ENCODE data around the gene SAT1. TPM values are rescaled to one million over a fixed set of nuclear protein-coding genes. Genes with fewer than 3 reads are reported as not detected.

SAT1 gene
- total RNA-seq, 2 experiments from 2014 or later = 205 to 218 TPM

- peak overlapping the region; percentile 97 for H3K27ac Mint-ChIP-seq
- peak; percentile 22 for DNase-seq
- ChIA-PET POLR2A (interaction anchor here (0.5 to 4.1 kb wide), 31 partner anchors 9 to 1810 kb away, joined by 3 to 44 read pairs (median 4); partner anchors contain the start of genes ACOT9, APOO, CXorf58 and EIF2S3), CTCF (interaction anchor here (0.7 to 5.6 kb wide), 17 partner anchors 11 to 270 kb away, joined by 3 to 80 read pairs (median 4); partner anchors contain the start of genes ACOT9, APOO, CXorf58 and EIF2S3)
- peak overlapping the region; percentile 90 for H3K4me3 Mint-ChIP-seq
- H3K4me1 Mint-ChIP-seq = peaks cover 37% of the 10 kb centered on the region
- H3K36me3 Mint-ChIP-seq (ENCODE audit: low read depth) = peaks cover 25% of the 10 kb centered on the region
- H3K27me3 Mint-ChIP-seq = no peaks in the 10 kb centered on the region
- H3K9me3 Mint-ChIP-seq = no peaks in the 10 kb centered on the region
Measured at GRCh38 chrX:23783589-23784469, 856 bp downstream of the SAT1 start.

DNA sequence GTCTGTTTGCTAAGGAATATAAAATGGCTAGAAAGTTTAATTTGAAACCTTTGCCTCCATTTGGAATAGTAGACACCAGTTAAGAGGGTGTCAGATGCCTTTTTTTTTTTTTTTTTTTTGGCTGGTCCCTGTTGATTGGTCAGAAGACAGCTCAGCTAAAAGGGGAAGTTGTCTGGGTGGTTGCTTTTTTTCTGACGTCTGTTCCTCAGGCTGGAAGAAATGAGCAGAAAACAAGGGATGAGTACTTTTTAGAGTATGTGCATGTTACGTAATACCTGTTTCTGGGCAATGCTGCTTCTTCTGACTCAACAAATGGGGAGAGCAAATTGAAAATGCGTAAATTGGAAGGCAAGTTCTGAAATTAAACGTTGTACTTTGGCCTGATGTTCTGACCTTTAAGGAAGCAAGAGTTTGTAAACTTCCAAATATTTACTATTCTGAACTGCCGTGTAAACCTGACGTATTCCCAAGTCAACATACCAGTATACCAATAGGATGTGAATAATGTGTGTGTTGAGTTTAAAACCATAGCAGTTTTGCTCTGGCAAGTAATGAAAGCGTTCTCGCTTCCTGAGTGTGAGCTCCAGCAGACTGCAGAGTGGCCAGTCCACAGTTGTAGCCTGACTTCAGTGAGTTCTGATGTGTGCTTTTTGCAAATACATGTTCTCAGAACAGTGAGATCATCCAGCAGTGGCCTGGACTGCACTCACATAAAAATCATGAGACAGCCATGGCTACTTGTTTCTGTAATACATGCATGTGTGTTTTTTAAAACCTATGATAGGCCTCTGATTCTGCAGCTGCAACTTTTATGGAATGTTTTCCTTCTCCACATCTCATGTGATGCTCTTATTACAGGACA is 1.7 kb downstream of the SAT1 start:
- CTCF ChIA-PET = interaction anchor here (0.7 to 5.6 kb wide), 6 partner anchors 33 to 269 kb away, joined by 3 to 80 read pairs (median 15); partner anchors contain the start of genes APOO, CXorf58 and EIF2S3
- H3K4me3 Mint-ChIP-seq = peak overlapping the region; percentile 90
- H3K36me3 Mint-ChIP-seq (ENCODE audit: low read depth) = peaks cover 25% of the 10 kb centered on the region
- H3K27ac Mint-ChIP-seq = peak overlapping the region; percentile 97
- no peaks in the 10 kb centered on the region for H3K27me3 Mint-ChIP-seq
- H3K9me3 Mint-ChIP-seq = no peaks in the 10 kb centered on the region
- DNase-seq = no peak
- peaks cover 37% of the 10 kb centered on the region for H3K4me1 Mint-ChIP-seq
- POLR2A ChIA-PET = interaction anchor here (0.6 to 4.1 kb wide), 14 partner anchors 10 to 270 kb away, joined by 4 to 44 read pairs (median 12); partner anchors contain the start of genes ACOT9, EIF2S3, KLHL15 and PRDX4

GRCh38 chrX:23785580-23785979 is 2.6 kb downstream of the SAT1 start:
- POLR2A ChIA-PET = no interaction called here
- CTCF ChIA-PET = no interaction called here

GRCh38 chrX:23786268-23786815 is 3.4 kb downstream of the SAT1 start:
- H3K36me3 Mint-ChIP-seq (ENCODE audit: low read depth) = peaks cover 25% of the 10 kb centered on the region
- H3K4me3 Mint-ChIP-seq = no peak overlapping the region
- no peak for DNase-seq
- CTCF ChIA-PET = interaction anchor here (0.7 kb wide), 1 partner anchor 98 kb away, joined by 3 read pairs; no protein-coding TSS in a partner anchor
- no peaks in the 10 kb centered on the region for H3K9me3 Mint-ChIP-seq
- no peaks in the 10 kb centered on the region for H3K27me3 Mint-ChIP-seq
- peaks cover 34% of the 10 kb centered on the region for H3K4me1 Mint-ChIP-seq
- no peak overlapping the region for H3K27ac Mint-ChIP-seq
- POLR2A ChIA-PET = interaction anchor here (0.7 to 1.1 kb wide), 2 partner anchors 16 to 17 kb away, joined by 3 to 6 read pairs; no protein-coding TSS in a partner anchor

More at GRCh38 chrX:23785580-23785979, 2.6 kb downstream of the SAT1 start:
- DNase-seq = no peak
- Mint-ChIP-seq H3K36me3 (ENCODE audit: low read depth) (peaks cover 25% of the 10 kb centered on the region), H3K27ac (no peak overlapping the region), H3K4me3 (peak overlapping the region; percentile 90), H3K4me1 (peaks cover 37% of the 10 kb centered on the region), H3K27me3 (no peaks in the 10 kb centered on the region), H3K9me3 (no peaks in the 10 kb centered on the region)

GRCh38 chrX:23787745-23788118 is 4.8 kb downstream of the SAT1 start:
- Mint-ChIP-seq H3K27me3 (no peaks in the 10 kb centered on the region), H3K9me3 (no peaks in the 10 kb centered on the region), H3K4me1 (peaks cover 23% of the 10 kb centered on the region), H3K4me3 (no peak overlapping the region), H3K36me3 (ENCODE audit: low read depth) (peaks cover 25% of the 10 kb centered on the region), H3K27ac (no peak overlapping the region)
- CTCF ChIA-PET = interaction anchor here (0.5 to 1.6 kb wide), 3 partner anchors 17 to 114 kb away, joined by 3 to 10 read pairs (median 3); no protein-coding TSS in a partner anchor
- DNase-seq = no peak
- POLR2A ChIA-PET = no interaction called here

DNA sequence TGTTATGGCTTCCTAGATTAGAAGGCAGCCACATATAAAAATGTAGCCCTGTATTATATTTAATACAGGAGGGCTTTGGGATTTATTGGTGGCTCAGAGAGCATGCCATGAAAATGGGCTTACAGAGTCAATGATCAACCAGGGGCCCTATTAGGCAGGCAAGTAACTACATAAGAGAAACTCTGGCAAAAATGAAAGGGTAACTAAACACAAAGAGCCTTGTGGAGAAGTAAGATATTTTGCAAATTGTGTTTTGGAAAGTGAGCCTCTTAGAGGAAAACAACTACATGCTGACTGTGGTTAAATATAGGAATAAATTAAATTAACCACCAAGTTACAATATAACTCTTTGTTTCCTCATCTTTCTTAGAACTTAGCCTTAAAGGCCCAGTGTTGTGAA is 5.5 kb downstream of the SAT1 start:
- POLR2A ChIA-PET = no interaction called here

DNA sequence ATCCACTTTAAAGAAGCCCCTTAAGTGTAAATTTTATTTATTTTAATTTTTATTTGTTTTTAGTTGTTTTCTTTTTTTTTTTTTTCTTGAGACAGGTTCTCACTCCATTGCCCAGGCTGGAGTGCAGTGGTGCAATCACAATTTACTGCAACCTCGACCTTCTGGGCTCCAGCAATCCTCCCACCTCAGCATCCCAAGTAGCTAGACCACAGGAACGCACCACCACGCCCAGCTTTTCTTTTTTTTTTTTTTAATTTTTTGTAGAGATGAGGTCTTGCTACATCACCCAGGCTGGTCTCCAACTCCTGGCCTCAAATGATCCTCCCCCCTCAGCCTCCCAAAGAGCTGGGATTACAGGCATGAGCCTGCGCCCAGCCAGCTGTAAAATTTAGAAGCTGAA is 6.0 kb downstream of the SAT1 start:
- no peaks in the 10 kb centered on the region for H3K9me3 Mint-ChIP-seq
- POLR2A ChIA-PET = no interaction called here
- CTCF ChIA-PET = interaction anchor here (1.6 kb wide), 1 partner anchor 113 kb away, joined by 10 read pairs; no protein-coding TSS in a partner anchor

More for the DNA sequence above, 5.5 kb downstream of the SAT1 start:
- CTCF ChIA-PET = interaction anchor here (1.6 kb wide), 1 partner anchor 114 kb away, joined by 10 read pairs; no protein-coding TSS in a partner anchor
- Mint-ChIP-seq H3K4me1 (peaks cover 22% of the 10 kb centered on the region), H3K9me3 (no peaks in the 10 kb centered on the region), H3K27ac (no peak overlapping the region), H3K36me3 (ENCODE audit: low read depth) (peaks cover 24% of the 10 kb centered on the region), H3K4me3 (no peak overlapping the region), H3K27me3 (no peaks in the 10 kb centered on the region)
- DNase-seq = no peak

DNA sequence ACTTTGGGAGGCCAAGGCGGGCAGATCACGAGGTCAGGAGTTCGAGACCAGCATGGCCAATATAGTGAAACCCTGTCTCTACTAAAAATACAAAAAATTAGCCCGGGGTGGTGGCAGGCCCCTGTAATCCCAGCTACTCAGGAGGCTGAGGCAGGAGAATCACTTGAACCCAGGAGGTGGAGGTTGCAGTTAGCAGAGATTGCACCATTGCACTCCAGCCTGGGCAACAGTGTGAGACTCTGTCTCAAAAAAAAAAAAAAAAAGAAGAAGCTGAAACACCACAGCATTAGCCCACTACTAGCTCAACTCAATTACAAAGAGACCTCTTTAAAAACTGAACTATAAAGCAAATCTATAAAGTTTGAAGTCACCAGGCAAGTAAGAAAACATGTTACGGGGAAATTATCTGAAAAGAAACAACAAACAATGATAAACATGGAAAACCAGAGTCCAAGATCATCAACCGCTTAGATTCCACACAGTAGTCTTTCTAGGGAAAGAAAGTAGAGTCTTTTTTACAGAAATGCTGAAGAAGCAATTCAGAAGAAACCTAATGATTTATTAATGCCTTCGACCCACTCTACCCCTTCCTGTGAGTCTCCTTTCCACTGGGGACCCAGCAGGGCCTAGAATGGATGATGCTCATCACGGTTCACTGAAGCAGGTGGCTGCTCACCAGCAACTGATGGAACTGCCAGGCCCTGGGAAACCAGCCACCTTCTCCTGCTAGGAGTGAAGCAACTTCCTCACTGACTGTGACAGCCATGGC is 6.6 kb downstream of the SAT1 start:
- no peak for DNase-seq
- Mint-ChIP-seq H3K4me3 (no peak overlapping the region), H3K9me3 (no peaks in the 10 kb centered on the region), H3K27ac (no peak overlapping the region), H3K4me1 (peaks cover 18% of the 10 kb centered on the region), H3K27me3 (no peaks in the 10 kb centered on the region), H3K36me3 (ENCODE audit: low read depth) (peaks cover 14% of the 10 kb centered on the region)
- CTCF ChIA-PET = interaction anchor here (1.6 kb wide), 1 partner anchor 113 kb away, joined by 10 read pairs; no protein-coding TSS in a partner anchor
- POLR2A ChIA-PET = no interaction called here

More for the DNA sequence above, 6.0 kb downstream of the SAT1 start:
- Mint-ChIP-seq H3K27me3 (no peaks in the 10 kb centered on the region), H3K4me3 (no peak overlapping the region), H3K36me3 (ENCODE audit: low read depth) (peaks cover 20% of the 10 kb centered on the region), H3K4me1 (peaks cover 22% of the 10 kb centered on the region), H3K27ac (no peak overlapping the region)
- no peak for DNase-seq

- Mint-ChIP-seq H3K9me3 (no peaks in the 10 kb centered on the region), H3K27ac (no peak overlapping the region), H3K4me1 (peaks cover 12% of the 10 kb centered on the region), H3K27me3 (no peaks in the 10 kb centered on the region), H3K4me3 (no peak overlapping the region), H3K36me3 (ENCODE audit: low read depth) (peaks cover 8% of the 10 kb centered on the region)
- CTCF ChIA-PET = interaction anchor here (0.7 kb wide), 1 partner anchor 30 kb away, joined by 3 read pairs; no protein-coding TSS in a partner anchor
- POLR2A ChIA-PET = no interaction called here
- no peak for DNase-seq
Measured at GRCh38 chrX:23790155-23790497, 7.2 kb downstream of the SAT1 start.

DNA sequence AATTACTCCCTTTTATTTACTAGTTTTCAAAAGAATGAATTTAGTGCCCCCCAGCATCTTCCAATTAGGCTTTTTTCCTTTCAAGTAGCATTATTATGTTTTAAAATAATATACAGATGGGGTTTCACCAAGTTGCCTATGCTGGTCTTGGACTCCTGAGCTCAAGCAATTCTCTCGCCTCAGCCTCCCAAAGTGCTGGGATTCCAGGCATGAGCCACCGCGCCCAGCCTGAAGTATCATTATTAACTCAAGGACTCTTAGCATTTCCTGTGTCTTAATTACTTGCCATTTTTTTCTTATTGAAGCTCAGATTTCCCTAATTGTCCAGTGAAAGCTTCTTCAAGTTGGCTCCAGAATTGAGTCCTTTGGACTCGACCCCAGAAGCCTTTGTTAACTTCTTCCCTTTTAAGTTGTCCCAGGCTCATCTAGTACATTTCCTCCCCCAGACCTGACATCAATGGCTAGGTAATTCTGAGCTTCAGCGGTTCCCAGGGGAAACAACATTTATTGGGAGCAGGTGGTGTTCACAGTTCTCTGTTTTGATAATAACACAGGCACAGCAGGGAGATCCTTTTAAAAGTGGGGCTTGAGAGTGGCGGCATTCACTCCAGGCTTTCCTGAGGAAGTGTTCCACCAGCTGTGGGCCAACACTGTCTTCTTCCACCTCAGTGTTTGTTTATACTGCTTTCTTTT is 10.0 kb downstream of the SAT1 start:
- peaks cover 4% of the 10 kb centered on the region for H3K4me1 Mint-ChIP-seq
- ChIA-PET POLR2A (no interaction called here), CTCF (no interaction called here)
- no peak overlapping the region for H3K4me3 Mint-ChIP-seq
- H3K36me3 Mint-ChIP-seq (ENCODE audit: low read depth) = no peaks in the 10 kb centered on the region
- no peak for DNase-seq
- no peaks in the 10 kb centered on the region for H3K27me3 Mint-ChIP-seq
- H3K27ac Mint-ChIP-seq = no peak overlapping the region
- H3K9me3 Mint-ChIP-seq = no peaks in the 10 kb centered on the region

- H3K36me3 Mint-ChIP-seq (ENCODE audit: low read depth) = no peaks in the 10 kb centered on the region
- no peaks in the 10 kb centered on the region for H3K4me1 Mint-ChIP-seq
- no peaks in the 10 kb centered on the region for H3K9me3 Mint-ChIP-seq
- ChIA-PET POLR2A (interaction anchor here (2.0 kb wide), 1 partner anchor 12 kb away, joined by 4 read pairs; the partner anchor contains the start of gene SAT1), CTCF (no interaction called here)
- H3K27ac Mint-ChIP-seq = no peak overlapping the region
- no peaks in the 10 kb centered on the region for H3K27me3 Mint-ChIP-seq
- no peak overlapping the region for H3K4me3 Mint-ChIP-seq
- DNase-seq = no peak
Measured at GRCh38 chrX:23795221-23795620, 12.2 kb downstream of the SAT1 start.
